CD1c-positive myeloid dendritic cell (primary cell): Measurements from ENCODE around the gene DIP2C.
"Not testable (repeated sequence)": the region's sequence is repeated elsewhere in the genome, so short reads cannot be mapped to it uniquely, and the experiment has no call there.

Experiments
- DNase-seq: peaks from one replicate; pipeline ENCODE4 v3.0.0-alpha.2; 2016; ENCODE audit errors: extremely low spot score

Gene DIP2C

DNA sequence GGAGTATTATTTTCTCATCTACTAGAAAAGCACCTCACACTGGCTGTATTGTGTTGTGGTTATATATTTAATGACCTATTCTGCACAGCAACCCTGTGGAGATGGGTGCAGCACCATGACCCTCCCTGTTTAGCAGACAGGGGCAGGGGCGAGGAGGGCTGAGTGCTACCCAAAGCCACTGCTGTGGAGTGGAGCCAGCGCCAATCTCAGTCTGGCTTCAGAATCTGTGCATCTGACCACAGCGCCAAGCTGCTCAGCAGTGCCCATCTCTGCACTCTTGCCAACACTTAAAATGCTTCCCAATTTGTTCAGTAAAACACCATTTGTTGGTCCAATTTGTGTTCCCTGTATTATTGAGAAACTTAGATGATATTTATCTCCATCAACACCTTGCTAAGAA lies 315.1 kb downstream of the DIP2C start:
- no peak for DNase-seq

DNA sequence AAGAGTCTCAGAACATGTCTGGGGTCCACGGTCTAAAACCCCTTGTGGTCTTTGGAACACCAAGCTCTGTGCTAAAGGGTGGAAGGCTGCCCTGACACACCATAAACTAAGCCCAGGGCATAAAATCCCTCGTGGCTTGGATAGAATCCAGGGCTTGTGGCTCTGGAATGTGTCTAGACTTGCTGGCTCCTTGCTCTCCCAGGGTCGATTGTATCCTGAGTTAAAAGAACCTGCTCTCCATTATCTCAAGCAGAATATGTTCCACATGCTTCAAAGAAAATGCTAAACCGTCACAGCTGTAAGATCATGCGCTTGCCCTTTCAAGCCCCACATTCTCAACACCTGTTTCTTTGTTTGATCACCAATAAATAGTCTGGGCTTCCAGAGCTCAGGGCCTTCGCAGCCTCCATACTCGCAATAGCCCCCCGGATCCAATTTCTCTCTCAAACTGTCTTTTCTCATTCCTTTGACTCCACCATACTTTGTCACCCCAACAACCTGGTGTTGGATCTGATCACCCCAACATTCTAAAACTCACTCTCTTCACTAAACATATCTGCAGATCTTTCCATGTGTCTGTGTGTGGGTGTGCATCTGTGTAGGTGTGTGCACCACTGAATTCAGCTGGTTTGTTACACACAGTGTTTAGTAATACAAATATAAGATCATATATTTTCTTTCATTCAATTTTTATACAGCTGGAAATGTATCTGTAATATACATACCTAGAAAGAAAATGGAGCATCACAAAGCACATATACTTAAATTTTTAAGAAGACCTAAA lies 315.8 kb downstream of the DIP2C start:
- no peak for DNase-seq

DNA sequence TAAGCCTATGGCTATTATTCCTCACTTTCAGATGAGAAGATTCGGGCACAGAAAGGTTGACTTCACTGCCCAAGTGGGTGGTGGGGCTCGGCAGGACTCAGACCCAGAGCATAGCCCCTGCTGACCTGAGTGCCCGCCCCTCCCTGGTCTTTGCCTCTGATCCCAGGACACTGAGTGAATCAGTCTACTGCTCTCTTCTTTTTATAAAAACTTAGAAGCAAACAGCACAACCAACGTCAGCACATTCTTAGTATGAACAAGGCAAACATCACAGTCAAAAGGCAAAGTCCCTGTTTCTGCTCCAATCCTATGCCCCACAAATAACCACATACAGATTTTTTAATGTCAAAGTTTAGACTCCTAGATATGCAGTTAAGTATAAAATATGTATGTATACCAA lies 316.5 kb downstream of the DIP2C start:
- DNase-seq: no peak

DNA sequence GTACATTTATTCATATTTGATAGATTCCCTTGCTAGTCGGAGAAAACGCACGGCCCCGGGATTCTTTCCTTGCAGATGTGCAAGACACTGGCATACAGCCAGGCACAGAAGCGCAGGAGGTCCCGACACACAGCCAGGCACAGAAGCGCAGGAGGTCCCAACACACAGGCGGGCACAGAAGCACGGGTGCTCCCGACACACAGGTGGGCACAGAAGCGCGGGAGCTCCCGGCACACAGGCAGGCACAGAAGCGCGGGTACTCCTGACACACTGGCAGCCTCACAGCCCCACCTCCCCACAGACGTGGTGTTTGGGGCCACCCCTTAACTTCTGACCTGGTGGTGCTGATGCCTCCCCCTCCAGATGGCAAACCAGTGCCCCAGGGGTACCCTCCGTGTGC lies 316.9 kb downstream of the DIP2C start:
- no peak for DNase-seq

DNA sequence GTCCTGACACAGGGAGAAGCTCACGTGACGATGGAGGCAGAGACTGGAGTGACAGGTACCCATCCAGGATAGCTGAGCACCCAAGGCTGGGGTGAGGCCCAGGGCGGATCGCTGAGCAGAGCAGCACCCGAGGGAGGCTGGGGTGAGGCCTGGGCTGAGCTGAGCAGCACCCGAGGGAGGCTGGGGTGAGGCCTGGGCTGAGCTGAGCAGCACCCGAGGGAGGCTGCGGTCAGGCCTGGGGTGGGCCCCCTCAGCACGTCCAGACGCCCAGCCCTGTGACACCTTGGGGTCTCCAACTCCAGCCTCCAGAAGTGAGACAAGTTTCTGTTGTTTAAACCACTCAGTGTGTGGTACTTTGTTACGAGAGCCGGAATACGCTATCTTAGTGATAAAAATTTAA lies 318.0 kb downstream of the DIP2C start:
- no peak for DNase-seq

DNA sequence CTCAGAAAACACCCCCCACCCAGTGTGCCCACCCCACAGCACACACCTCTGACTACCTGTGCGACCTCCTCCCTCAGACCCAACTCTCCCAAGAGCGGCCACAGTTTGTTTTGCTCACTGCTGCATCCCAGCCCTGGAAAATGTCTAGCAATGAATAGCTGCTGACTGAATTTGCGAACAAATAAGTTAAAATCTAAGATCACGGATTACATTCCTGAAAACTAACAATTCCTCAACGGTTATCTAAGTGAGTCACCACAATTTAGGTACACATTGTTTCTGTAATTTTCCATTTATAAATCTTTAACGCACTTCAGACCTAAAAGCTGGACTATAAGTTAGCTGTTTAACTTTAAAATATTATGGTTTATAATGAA lies 319.0 kb downstream of the DIP2C start:
- no peak for DNase-seq

DNA sequence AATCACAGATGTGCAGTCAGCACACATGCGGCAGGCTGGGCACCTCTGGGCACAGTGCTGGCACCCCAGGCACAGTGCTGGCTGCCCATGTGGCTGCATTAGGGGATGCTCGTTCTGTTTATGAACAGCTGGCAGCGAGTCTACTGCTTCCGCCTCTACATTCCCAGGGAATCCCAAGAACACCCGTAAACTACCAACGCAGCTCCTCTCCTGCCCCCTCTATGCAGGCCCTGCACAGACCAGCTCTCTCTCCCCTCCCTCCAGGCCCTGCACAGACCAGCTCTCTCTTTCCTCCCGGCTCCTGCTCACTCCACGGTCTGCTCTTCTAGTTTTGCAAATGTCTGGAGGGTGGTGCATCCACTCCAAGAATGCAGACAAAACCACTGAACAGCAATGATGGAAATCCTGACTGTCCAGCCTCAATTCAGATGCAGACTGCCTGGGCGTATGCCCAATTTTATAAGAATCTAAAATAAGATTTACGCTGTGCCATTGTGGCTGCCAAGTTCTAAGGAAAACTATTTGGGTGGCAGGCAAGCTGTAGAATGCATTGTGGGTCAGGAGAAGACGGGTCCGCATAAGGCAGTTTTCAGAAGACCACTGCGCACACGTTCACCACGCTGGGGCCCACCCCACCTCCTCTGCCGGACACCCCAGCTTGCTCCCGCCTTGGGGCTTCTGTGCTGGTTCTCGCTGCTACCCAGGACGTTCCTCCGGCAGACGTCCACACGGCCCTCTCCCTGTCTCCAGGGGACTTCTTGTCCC lies 319.6 kb downstream of the DIP2C start:
- no peak for DNase-seq

DNA sequence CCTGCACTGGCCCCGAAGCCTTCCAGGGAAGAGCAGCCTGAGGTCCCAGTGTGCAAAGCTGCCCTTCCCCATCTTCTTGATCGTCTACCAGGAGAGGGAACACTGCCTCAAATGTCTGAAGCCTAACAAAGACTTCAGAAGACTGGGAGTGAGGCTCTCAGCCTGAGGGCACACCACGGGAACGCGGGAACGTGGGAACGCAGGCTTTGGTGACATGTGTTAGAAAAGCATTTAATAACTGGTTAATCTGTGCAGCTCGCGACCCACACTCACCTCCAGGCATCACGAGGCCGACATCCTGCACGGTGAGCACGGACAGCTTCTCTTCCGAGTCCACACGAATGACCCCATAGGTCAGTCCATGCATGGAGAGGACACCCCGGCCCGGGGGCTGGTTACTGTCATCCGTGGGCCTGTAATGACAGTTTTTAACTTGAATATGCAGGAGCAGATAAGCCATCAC lies 320.2 kb downstream of the DIP2C start:
- no peak for DNase-seq

DNA sequence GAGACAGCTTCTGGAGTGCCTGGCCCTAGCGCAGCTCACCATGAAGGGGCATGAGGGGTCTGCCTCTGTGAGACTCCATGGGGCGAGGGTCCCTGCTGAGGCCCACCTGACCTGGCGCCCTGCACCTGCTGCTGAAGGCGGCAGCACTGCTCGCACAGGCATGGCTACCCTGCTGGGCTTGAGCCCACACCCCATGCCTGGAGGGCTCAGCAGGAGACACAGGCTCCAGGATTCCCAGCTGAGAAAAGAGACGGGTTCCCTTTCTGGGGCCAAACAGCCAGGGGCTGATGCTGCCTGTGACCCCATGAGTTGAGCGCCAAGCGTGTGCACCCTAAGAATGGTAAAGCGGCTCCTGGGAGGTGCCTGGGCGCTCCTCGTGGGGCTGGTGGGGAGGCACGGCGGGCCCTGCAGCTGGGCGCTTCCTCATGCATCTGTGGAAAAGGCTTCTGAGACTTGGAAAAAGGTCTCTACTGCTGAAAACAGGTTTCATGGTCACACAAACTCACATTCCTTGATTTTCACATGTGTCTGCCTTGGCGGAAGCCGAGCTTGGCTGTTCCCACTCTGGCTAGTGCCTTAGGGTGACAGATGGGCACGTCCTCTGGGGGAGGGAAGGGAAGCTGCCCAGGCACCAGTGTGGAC lies 320.8 kb downstream of the DIP2C start:
- no peak for DNase-seq

DNA sequence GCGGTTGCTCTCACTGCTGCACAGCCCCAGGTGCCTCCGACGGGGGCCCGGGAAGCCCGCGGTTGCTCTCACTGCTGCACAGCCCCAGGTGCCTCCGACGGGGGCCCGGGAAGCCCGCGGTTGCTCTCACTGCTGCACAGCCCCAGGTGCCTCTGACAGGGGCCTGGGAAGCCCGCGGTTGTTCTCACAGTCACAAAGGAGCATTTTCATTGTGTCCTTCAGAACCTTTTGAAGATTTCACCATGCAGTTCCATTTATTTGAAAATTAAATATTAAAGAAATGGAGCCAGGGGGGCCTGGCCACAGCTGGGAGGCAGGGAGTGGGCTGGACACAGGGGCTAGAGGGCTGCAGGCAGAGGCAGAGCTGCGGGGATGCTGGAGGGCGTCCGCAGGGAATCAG lies 321.4 kb downstream of the DIP2C start:
- DNase-seq: not testable (repeated sequence)

DNA sequence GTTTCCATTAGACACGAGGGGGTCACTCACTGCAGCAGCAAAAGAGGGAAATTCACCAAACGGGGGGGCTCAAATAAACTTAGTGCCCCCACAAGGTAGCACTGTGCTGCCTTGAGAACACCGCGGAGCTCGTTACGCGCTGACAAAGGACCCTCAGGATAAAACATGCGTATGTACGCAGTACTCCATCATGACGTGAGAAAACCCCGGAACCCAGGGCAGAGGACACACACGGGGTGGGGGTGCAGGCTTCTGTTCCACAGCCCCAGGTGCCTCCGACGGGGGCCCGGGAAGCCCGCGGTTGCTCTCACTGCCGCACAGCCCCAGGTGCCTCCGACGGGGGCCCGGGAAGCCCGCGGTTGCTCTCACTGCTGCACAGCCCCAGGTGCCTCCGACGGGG lies 321.8 kb downstream of the DIP2C start:
- no peak for DNase-seq

DNA sequence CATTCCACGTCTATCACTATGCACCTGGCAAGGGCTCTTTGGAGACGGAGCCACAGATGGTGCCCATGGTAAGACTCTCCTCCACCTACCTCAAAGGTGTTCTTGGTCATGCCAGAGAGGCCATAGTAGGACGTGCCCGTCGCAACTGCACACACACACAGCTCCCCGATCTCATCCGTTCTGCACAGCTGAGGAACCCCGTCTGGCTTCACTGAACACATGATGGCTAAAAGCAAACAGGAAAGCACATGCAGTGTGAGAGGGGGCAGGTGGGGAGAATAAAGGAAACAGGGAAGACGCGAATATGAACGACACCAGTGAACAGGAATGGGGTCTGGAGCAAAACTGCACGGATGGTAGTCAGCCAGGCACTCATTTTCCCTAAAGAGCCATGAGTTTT lies 323.3 kb downstream of the DIP2C start:
- no peak for DNase-seq

DNA sequence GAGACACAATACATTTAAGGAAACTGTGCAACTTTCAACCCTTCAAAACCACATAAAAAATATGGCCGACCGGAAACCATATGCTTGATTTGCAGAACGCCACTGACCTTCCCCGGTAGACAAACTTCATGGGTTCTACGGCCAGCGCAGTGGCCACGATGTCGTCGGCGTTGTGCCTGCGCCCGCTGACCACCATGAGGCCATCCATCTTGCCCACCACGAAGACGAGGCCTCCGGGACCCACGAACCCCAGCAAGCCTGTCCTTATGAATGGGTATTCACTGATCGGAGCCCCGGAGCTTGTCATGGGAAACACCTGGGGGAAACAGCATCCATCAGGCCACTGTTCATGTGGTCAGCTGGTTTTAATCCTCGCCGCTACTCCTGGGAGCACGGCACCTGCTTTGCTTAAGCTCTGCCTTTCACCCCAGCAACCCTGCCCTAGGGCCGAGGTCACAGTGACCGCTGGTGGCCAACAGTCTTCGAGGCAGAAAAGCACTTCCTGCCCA lies 325.1 kb downstream of the DIP2C start:
- DNase-seq: no peak

DNA sequence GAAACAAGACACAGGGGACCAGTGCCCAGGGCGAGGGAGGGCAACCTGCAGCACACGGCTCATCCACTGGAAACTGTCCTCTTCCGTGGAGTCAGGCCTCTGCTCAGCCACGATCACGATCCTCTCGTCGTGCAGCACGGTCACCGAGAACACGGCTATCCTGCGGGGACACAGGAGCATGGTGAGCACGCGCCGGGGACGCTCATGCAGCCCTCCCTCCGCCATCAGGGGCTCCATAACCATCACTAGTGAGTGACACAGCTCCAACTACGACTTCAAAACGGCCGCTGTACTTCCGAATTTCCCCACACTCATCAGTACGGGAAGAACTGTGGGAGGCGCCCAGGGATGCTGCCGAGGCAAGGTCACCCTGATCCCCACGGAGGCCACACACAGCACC lies 326.3 kb downstream of the DIP2C start:
- no peak for DNase-seq

DNA sequence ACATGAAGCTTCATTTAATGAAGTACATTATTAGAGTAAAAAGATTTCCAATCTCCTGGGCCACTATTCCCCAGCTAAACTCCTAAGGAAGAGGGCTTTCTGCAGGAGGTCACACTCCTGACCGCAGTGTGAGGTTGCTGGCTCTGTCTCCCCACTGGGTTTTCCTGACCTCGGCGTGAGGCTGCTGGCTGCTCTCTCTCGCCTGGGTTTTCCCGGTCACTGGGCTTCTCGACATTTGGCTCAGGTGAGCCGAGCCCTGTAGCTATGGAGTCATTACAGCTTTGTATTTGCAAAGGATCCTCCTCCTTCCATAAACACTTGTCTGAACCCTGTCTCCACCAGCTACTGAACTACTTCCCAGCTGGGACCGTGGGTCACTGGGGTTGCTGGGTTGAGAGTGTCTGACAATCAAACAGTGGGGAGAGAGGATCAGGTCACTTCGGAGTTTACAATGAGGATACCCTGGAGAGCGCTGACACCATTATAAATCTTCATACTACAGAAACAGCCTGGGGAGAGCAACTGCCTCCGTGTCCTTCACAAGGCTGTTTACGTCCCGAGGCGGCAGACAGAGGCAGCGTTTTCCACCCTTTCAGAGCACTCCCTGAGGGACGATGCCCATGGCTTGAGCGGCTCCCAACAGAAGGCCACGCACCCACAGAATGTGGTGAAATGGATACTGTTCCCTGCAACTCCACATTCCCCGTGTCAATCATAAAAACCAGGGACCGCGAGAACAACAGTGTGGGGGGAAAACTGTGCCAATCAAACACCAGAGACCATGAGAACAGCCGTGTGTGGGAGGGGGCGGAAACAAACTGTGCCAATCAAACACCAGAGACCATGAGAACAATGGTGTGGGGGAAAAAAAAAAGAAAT lies 328.0 kb downstream of the DIP2C start:
- no peak for DNase-seq

DNA sequence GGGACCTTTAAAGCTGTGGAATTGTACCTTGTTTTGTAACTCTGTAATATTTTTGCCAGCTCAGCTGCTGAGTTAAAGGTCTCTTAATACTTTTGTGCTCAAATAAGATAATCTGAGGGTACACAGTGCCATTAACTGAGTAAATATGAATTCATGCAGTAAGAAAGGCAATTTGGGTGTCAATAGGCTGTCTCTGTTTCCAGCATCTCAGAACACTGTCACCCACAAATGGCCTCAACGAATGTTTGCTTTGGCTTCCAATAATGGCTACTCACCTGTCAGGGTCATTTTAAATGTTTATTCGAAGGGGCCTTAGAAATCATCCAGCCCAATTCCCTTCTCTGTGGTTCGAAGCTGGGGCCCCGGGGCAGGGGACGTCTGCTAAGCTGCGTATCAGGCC lies 328.8 kb downstream of the DIP2C start:
- no peak for DNase-seq

DNA sequence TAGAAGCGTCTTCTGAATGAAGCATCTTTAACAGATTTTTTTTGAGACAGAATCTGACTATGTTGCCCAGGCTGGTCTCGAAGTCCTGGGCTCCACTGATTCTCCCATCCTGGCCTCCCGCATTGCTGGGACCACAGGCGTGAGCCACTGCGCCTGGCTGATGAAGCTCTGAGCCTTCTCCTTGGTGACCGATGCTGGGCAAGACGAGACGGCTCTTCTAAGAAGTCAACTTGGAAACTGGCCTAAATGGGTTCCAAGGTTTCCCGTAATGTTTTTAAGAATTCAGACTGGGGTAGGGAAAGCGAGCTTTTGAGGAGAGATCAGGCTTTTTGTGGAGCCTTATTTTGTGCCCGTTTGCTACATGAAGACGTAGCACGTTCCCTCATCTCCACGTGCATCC lies 329.7 kb downstream of the DIP2C start:
- DNase-seq: no peak

DNA sequence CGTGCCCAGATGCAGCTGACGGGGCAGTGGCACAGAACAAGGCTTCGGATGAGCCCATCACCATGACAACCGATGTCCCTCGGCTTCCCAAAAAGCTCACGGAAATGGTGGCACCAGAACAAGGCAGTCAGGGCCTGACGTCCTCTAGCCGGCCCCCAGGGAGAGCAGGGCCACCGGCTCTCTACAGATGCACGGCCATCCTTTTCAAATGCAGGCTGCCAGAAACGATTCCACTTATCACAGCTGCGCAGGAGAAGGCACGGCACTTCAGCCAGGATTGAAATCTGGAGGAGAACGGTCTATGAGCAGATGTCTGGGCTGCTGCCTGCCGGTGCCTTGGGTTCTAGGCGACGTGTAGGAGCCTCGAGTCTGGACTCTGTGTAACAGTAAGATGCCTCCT lies 330.4 kb downstream of the DIP2C start:
- no peak for DNase-seq

DNA sequence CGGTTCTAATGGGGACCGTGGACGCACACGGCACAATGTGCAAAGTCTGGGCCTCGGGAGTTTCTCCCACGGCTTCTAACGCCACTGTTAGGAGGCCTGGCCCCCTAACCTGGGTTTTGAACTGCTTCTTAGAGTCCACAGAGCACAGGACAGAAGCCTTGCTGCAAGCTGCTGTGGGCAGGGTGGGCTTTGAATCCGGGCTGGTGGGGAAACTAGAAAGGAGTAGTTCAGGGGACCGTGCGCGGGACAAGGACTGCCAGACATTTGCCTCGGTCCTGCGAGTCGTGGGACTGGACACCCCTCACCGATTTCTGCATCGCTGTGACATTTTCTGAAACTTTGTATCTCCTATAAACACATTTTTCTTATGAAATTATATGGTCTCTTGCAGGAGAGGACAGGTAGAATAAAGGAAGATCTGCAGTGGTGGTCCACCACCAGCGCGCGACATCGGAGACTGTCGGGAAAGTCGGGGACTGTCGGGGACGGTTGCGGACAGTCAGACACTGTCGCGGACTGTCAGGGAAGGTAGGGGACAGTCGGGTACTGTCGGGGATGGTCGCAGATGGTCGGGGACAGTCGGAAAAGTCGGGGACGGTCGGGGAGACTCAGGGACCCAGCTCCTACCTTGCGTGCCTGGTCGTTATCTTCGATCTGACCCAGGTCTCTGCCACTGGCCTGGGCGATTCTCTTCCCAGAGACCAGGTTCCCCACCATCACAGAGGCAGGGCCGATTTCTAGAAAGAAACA lies 332.1 kb downstream of the DIP2C start:
- DNase-seq: no peak

DNA sequence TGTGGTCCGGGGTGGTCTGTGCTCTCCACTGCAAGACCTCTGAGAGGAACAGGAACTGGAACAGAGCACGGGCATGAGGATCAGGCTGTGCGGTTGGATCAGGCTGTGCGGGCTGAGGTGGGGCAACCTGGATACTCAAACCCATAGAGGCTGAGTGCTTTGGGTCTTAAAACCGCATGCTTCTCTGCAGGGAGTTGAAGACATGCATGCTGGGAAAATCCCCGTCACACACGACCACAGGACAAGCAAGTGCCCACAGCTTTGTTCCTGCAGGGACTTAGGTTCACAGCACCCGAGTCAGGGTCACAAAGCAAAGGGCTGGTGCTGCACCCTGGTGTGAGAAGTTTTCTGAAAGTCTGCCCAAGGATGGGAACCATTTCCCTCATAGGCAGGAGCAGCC lies 333.0 kb downstream of the DIP2C start:
- DNase-seq: no peak
